HG02981 (cell line): Measurements from ENCODE around the gene TNFAIP2.
"Not testable (repeated sequence)": the region's sequence is repeated elsewhere in the genome, so short reads cannot be mapped to it uniquely, and the experiment has no call there.

ENCODE experiments used
- ATAC-seq: cut with Tn5 transposase; IDR thresholded peaks from one replicate; pipeline ENCODE4 v1.9.1; 2021; ENCODE audit warnings: mild to moderate bottlenecking, moderate library complexity; ENCODE audit not compliant: unreplicated experiment

The TNFAIP2 gene

GRCh38 chr14:103149351-103150237, 26.3 kb downstream of the TNFAIP2 start:
- no peak for ATAC-seq

DNA sequence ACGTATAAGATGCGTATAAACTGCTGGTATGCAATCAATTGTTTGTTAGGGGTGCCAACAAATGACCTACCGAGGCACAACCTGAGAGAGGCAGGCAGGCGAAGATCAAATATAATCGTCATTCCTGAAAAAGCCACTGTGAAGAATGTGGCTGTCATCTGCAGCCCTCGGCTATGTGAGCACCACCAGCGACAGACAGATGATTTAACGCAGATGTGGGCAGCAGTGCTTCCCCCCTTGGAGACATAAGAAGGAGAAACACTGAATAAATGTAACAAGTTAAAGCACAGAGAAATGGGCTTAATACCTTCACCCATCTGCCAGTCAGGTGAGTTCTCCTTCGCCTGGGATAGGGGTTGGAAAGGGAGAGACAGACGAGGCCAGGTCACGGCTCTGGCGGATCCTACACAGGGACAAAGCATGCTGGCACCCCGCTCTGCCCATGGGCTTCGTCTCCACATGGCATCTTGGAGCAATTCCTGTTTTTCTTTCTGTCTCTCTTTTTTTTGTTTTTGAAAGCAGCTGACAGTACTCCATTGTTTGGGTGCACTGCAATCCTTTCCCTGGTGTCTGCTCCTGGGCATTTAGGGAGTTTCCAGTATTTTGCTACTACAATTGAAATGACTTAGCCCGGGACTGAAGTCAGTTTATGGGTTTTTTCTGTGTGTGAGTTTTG, 28.1 kb downstream of the TNFAIP2 start:
- ATAC-seq = no peak

GRCh38 chr14:103155010-103155409, 31.7 kb downstream of the TNFAIP2 start:
- ATAC-seq = no peak

DNA sequence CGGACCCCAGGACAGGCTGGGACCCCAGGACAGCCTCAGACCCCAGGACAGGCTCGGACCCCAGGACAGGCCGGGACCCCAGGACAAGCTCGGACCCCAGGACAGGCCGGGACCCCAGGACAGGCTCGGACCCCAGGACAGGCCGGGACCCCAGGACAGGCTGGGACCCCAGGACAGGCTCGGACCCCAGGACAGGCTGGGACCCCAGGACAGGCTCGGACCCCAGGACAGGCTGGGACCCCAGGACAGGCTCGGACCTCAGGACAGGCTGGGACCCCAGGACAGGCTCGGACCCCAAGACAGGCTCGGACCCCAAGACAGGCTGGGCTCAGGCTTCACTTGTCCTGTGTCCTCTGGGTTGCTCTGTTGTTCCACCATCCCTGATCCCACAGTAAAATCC, 32.2 kb downstream of the TNFAIP2 start:
- ATAC-seq = not testable (repeated sequence)

DNA sequence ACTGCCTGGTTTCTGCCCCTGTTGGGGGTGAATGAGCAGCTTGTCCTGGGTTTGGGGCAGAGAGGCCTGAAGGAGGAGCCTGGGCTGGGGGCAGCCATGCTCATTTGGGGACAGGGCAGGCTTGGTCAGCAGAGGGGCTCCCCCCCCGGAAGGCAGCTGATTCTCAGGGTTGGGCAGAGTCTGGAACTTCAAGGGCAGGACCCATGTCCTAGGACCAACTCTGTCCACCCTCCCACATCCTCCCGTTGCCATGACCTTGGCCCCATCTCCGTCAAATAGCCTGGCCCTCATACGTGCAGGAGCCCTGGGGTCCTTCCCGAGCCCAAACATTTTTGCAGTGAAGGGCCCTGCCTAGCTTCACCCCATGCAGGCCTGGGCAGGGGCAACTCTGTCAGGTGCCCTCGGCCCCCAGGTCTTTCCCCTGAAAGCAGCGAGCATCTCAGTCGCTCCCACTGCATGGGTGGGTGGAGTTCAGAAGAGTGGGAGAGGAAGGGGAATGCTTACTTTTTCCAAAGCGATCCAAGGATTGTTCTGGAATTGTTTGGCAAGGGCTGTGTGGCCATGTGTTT, 32.6 kb downstream of the TNFAIP2 start:
- no peak for ATAC-seq

GRCh38 chr14:103156651-103157378, 33.6 kb downstream of the TNFAIP2 start:
- no peak for ATAC-seq

GRCh38 chr14:103157969-103158368, 34.7 kb downstream of the TNFAIP2 start:
- no peak for ATAC-seq

- no peak for ATAC-seq
Observed at GRCh38 chr14:103158688-103159087, 35.4 kb downstream of the TNFAIP2 start.

DNA sequence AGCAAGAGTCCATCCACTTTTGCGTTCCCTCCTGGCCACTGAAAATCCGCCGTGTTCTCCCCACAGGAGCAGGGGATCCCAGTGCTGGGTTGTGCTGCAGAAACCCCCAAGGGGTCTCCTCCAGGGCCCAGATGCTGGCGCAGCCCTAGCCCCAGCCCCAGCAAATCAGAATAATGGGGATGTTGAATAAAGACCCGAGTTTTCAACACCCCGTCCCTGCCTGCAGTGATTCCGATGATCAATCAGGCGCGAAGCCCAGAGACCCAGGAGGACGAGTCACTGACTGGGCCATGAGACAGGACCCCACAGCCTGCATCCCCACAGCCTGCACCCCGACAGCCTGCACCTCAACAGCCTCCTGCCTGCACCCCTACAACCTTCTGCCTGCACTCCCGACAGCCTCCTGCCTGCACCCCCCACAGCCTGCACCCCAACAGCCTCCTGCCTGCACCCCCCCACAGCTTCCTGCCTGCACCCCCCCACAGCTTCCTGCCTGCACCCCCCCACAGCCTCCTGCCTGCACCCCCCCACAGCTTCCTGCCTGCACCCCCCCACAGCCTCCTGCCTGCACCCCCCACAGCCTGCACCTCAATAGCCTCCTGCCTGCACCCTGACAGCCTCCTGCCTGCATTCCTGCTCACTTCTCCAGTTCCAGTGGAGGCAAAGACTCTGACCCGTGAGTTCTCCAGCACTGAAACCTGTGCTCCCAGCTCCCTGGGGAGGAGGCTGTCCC, 37.2 kb downstream of the TNFAIP2 start:
- no peak for ATAC-seq

DNA sequence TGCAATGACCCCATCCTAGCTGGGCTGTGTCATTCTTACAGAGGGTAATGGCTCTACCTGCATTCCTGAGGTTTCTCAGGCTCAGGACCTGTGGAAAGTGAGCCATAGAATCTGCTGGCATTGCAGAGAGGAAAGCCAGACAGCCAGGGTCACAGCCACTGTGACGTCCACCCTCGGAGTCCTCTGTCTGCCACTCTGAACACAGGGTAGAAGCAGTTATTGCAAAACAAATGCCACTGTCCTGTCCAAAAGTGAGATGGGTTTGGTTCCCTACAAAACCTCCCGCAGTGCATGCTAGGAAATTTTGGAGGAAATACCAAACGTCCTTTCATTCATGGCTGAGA, 37.8 kb downstream of the TNFAIP2 start:
- ATAC-seq = no peak

DNA sequence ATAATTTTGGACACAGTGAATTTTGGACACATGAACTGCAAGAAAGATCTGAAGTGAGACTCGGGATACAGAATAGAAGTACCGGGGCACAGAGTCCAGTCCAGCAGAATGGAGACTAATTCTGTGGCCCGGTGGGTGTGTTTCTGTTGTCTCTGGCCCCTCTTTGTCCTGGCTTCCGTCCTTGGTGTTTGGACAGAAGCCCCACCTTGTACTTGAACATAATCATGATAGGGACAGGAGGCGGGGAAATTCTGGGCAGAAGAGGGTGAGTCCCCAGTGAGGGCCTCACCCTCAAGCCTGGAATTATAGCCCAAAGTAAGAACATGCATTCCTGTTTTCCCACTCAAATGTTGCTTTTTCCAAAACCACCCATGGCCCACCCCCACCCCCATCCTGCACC, 39.9 kb downstream of the TNFAIP2 start:
- no peak for ATAC-seq

DNA sequence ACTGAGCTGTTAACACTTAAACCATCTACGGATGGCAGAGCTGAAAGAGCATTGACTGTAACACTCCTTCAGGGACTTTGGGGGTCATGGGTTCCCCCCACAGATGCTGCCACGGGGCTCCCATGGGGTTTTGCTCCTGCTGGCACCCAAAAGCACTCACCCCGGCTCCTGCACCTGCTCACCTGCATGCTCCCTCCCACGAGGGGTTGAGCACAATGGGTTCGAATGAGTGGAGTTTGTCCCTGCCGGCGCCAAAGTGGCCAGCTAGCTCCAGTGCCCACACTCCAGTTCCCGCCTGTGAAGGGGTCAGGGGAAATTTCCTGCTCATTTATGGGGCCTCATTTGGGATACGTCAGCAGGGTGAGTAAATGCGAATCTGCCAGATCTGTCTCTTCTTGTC, 40.7 kb downstream of the TNFAIP2 start:
- ATAC-seq = no peak

- no peak for ATAC-seq
Observed at GRCh38 chr14:103164779-103165178, 41.5 kb downstream of the TNFAIP2 start.

GRCh38 chr14:103165323-103165722, 42.1 kb downstream of the TNFAIP2 start:
- ATAC-seq = no peak

GRCh38 chr14:103169954-103170353, 46.7 kb downstream of the TNFAIP2 start:
- ATAC-seq = no peak

- ATAC-seq = not testable (repeated sequence)
Observed at GRCh38 chr14:103171206-103171605, 47.9 kb downstream of the TNFAIP2 start.

- no peak for ATAC-seq
Observed at GRCh38 chr14:103172921-103173320, 49.7 kb downstream of the TNFAIP2 start.

DNA sequence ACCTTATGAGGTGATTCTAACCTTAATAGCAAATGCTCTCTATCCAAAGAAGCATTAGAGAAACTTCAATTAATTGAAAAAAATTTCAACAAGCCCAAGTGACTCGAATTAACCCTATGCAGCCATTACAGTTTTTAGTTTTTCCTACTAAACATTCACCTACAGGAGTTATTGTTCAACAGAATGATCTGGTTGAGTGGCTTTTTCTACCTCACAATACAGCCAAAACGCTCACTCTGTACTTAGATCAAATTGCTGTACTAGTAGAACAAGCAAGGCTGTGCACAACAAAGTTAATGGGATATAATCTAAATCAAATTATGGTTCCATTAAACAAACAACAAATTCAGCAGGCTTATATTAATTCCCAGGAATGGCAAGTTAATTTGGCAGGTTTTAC, 50.6 kb downstream of the TNFAIP2 start:
- not testable (repeated sequence) for ATAC-seq

- not testable (repeated sequence) for ATAC-seq
Observed at GRCh38 chr14:103176176-103176575, 52.9 kb downstream of the TNFAIP2 start.

DNA sequence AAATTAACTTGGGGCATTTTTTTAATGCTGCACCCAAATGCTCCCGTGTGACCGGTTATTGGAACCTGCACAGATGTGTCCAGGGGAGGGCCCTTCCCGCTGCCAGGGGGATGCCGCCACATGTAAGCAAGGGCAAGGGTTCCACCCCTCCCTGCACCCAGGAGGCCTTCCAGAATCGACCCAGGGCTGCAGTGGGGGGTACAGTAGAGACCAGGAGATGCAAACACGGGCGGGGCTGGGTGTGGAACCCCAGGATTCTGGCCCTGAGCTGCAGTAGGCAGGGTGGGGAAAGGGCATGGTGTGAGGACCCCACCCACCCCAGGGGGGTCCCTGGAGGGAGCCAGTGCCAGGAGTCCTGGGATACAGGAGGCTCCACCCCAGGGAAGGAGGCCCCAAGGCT, 54.1 kb downstream of the TNFAIP2 start:
- ATAC-seq = no peak

DNA sequence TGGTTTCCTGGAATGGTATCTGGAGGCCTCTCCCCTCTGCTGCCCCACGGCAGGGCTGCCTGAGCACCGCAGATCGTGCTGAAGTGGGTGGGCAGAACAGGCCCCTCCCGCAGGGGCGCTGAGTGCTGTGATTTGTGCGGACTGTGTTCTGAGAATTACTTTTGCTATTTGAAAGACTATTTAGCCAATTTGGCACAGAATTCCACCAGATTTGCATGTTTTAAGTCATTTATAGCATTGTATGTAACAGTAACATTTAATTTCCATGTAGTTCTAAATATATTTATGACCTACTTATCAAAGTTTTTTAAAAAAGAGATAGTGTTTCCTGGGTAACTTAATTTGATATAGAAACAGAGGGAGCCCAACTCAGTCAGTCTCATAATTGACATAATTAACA, 55.3 kb downstream of the TNFAIP2 start:
- ATAC-seq = no peak
